Measurements from ENCODE around the gene PITRM1.

The PITRM1 gene

GRCh38 chr10:3167611-3168330 lies 4.8 kb downstream of the PITRM1 start:
- DNase-seq (ENCODE audit: low read depth in 2 of 2) = no peak

GRCh38 chr10:3166496-3167290 lies 5.9 kb downstream of the PITRM1 start:
- DNase-seq (ENCODE audit: low read depth in 2 of 2) = no peak

GRCh38 chr10:3165196-3165595 lies 7.4 kb downstream of the PITRM1 start:
- DNase-seq (ENCODE audit: low read depth in 2 of 2) = no peak

- DNase-seq (ENCODE audit: low read depth in 2 of 2) = no peak
Measured at GRCh38 chr10:3163879-3164278, 8.7 kb downstream of the PITRM1 start.

- no peak for DNase-seq (ENCODE audit: low read depth in 2 of 2)
Measured at GRCh38 chr10:3162533-3162932, 10.0 kb downstream of the PITRM1 start.

- DNase-seq (ENCODE audit: low read depth in 2 of 2) = no peak
Measured at GRCh38 chr10:3159152-3159551, 13.4 kb downstream of the PITRM1 start.

- DNase-seq (ENCODE audit: low read depth in 2 of 2) = no peak
Measured at GRCh38 chr10:3154666-3155065, 17.9 kb downstream of the PITRM1 start.

GRCh38 chr10:3152566-3152935 lies 20.0 kb downstream of the PITRM1 start:
- DNase-seq (ENCODE audit: low read depth in 2 of 2) = no peak

GRCh38 chr10:3151889-3152565 lies 20.6 kb downstream of the PITRM1 start:
- no peak for DNase-seq (ENCODE audit: low read depth in 2 of 2)

- no peak for DNase-seq (ENCODE audit: low read depth in 2 of 2)
Measured at GRCh38 chr10:3150961-3151360, 21.6 kb downstream of the PITRM1 start.

GRCh38 chr10:3150366-3150765 lies 22.2 kb downstream of the PITRM1 start:
- DNase-seq (ENCODE audit: low read depth in 2 of 2) = no peak

- no peak for DNase-seq (ENCODE audit: low read depth in 2 of 2)
Measured at GRCh38 chr10:3149918-3150317, 22.7 kb downstream of the PITRM1 start.

- DNase-seq (ENCODE audit: low read depth in 2 of 2) = no peak
Measured at GRCh38 chr10:3148994-3149393, 23.6 kb downstream of the PITRM1 start.

- DNase-seq (ENCODE audit: low read depth in 2 of 2) = no peak
Measured at GRCh38 chr10:3148041-3148440, 24.5 kb downstream of the PITRM1 start.

- no peak for DNase-seq (ENCODE audit: low read depth in 2 of 2)
Measured at GRCh38 chr10:3147117-3147820, 25.3 kb downstream of the PITRM1 start.

GRCh38 chr10:3146289-3146688 lies 26.3 kb downstream of the PITRM1 start:
- DNase-seq (ENCODE audit: low read depth in 2 of 2) = no peak

- no peak for DNase-seq (ENCODE audit: low read depth in 2 of 2)
Measured at GRCh38 chr10:3145366-3145765, 27.2 kb downstream of the PITRM1 start.

- no peak for DNase-seq (ENCODE audit: low read depth in 2 of 2)
Measured at GRCh38 chr10:3143791-3144434, 28.7 kb downstream of the PITRM1 start.

GRCh38 chr10:3143366-3143765 lies 29.2 kb downstream of the PITRM1 start:
- DNase-seq (ENCODE audit: low read depth in 2 of 2) = no peak

GRCh38 chr10:3142146-3142875 lies 30.3 kb downstream of the PITRM1 start:
- no peak for DNase-seq (ENCODE audit: low read depth in 2 of 2)

Measured in stimulated activated CD4-positive, alpha-beta T cell treated with anti-CD3 and anti-CD28 coated beads, Interleukin-15, amount 100 ng/mL, for 48 hours (primary cell).